Peyer's patch (tissue), 4 donors: ENCODE measurements around the gene OR52B4. TPM values are rescaled to one million over a fixed set of nuclear protein-coding genes. Genes with fewer than 3 reads are reported as not detected.
"Not testable (repeated sequence)": the region's sequence is repeated elsewhere in the genome, so short reads cannot be mapped to it uniquely, and the experiment has no call there.

Experiments
- DNase-seq, 3 donors: peaks; one replicate each; pipeline ENCODE4 v3.0.0-alpha.2; 2017 to 2019
- H3K27ac ChIP-seq, 4 donors: fragments of 200-600 bp; sonication (generic); one replicate each; pipeline ENCODE4 v1.5.1; 2016 to 2019
- H3K27me3 ChIP-seq, 2 donors: fragments of 200-600 bp; sonication (generic); one replicate each; pipeline ENCODE4 v1.5.1; 2019
- H3K36me3 ChIP-seq, 3 donors: fragments of 200-600 bp; sonication (generic); one replicate each; pipeline ENCODE4 v1.5.1; 2016 to 2019
- H3K4me1 ChIP-seq, 4 donors: fragments of 200-600 bp; sonication (generic); one replicate each; pipeline ENCODE4 v1.5.1; 2016 to 2019
- H3K4me3 ChIP-seq, 4 donors: fragments of 200-600 bp; sonication (generic); 1 replicate in 3 of 4; 2 replicates in 1 of 4; pipeline ENCODE4 v1.5.1; 2016 to 2019; ENCODE audit warnings: mild to moderate bottlenecking in 1 of 4
- H3K9me3 ChIP-seq, 4 donors: fragments of 200-600 bp; sonication (generic); one replicate each; pipeline ENCODE4 v1.5.1; 2016 to 2019; ENCODE audit warnings: mild to moderate bottlenecking in 1 of 4
- CTCF ChIP-seq, 6 experiments: fragments of 450-650 bp in 4 of 6; fragments of 200-600 bp in 2 of 6; sonication (generic) in 1 of 6; IDR thresholded peaks; one replicate each; pipeline ENCODE4 v1.5.1; 2017 to 2019; ENCODE audit warnings: antibody characterized with exemption in 6 of 6, mild to moderate bottlenecking in 3 of 6, moderate library complexity in 1 of 6
- POLR2A ChIP-seq, 2 donors: fragments of 450-650 bp; IDR thresholded peaks; one replicate each; pipeline ENCODE4 v1.5.1; 2017; ENCODE audit warnings: antibody characterized with exemption in 2 of 2, mild to moderate bottlenecking in 2 of 2, moderate library complexity in 2 of 2
- total RNA-seq, 4 donors: library from RNA; depleted of rRNA; stranded (reverse); fragments of >200 nt; gene quantifications; one replicate each; pipeline ENCODE4 v1.1.0, GENCODE V29; 2016

Gene OR52B4
- not detected for total RNA-seq

- Histone ChIP-seq H3K4me3 (no peak within 1 kb of the TSS), H3K36me3 (no peaks in the 10 kb centered on the region)
- no peak for TF ChIP-seq POLR2A (IDR thresholded peaks at IDR 0.05)
- TF ChIP-seq CTCF (IDR thresholded peaks at IDR 0.05): no peak
Measured at GRCh38 chr11:4368286-4368685, at the start of gene OR52B4. Gene OR52B4, minus strand, starts transcription at chr11:4368386. Its CDS starts 91 bp downstream, at chr11:4368295.

GRCh38 chr11:4416816-4417215 is 48.6 kb upstream of the OR52B4 start:
- Histone ChIP-seq H3K27ac (no peak overlapping the region), H3K4me3 (no peak overlapping the region), H3K4me1 (no peaks in the 10 kb centered on the region), H3K9me3 (no peaks in the 10 kb centered on the region), H3K36me3 (no peaks in the 10 kb centered on the region), H3K27me3 (no peaks in the 10 kb centered on the region)
- no peak for DNase-seq
- TF ChIP-seq POLR2A (IDR thresholded peaks at IDR 0.05) (no peak), CTCF (IDR thresholded peaks at IDR 0.05) (no peak)

More at GRCh38 chr11:4368286-4368685, at the start of gene OR52B4:
- no peaks in the 10 kb centered on the region for H3K9me3 ChIP-seq
- no peak for DNase-seq
- no peaks in the 10 kb centered on the region for H3K4me1 ChIP-seq
- no peaks in the 10 kb centered on the region for H3K27me3 ChIP-seq
- no peak within 1 kb of the TSS for H3K27ac ChIP-seq

- H3K27me3 ChIP-seq: no peaks in the 10 kb centered on the region
Measured at GRCh38 chr11:4416306-4416705, 48.1 kb upstream of the OR52B4 start.

GRCh38 chr11:4406206-4406605 is 38.0 kb upstream of the OR52B4 start:
- H3K4me1 ChIP-seq, H3K27me3 ChIP-seq, H3K36me3 ChIP-seq, H3K27ac ChIP-seq, DNase-seq, H3K9me3 ChIP-seq, H3K4me3 ChIP-seq: not testable (repeated sequence)

More at GRCh38 chr11:4416306-4416705, 48.1 kb upstream of the OR52B4 start:
- TF ChIP-seq POLR2A (IDR thresholded peaks at IDR 0.05): no peak
- TF ChIP-seq CTCF (IDR thresholded peaks at IDR 0.05): no peak
- Histone ChIP-seq H3K4me1 (no peaks in the 10 kb centered on the region), H3K4me3 (no peak overlapping the region), H3K27ac (no peak overlapping the region), H3K9me3 (no peaks in the 10 kb centered on the region), H3K36me3 (no peaks in the 10 kb centered on the region)
- no peak for DNase-seq

- TF ChIP-seq CTCF (IDR thresholded peaks at IDR 0.05): no peak
- TF ChIP-seq POLR2A (IDR thresholded peaks at IDR 0.05): no peak
- Histone ChIP-seq H3K4me1 (peaks cover 0 to 7% (median 2%) of the 10 kb centered on the region in 4 donors), H3K27ac (peak overlapping the region in 2 of 4 donors; percentile 79 to 90), H3K36me3 (peaks cover 0 to 17% (median 0%) of the 10 kb centered on the region in 3 donors), H3K27me3 (no peaks in the 10 kb centered on the region), H3K9me3 (no peaks in the 10 kb centered on the region), H3K4me3 (peak overlapping the region; percentile 70 to 100 (median 96))
- no peak for DNase-seq
Measured at GRCh38 chr11:4393858-4394223, 25.7 kb upstream of the OR52B4 start.

- Histone ChIP-seq H3K9me3 (no peaks in the 10 kb centered on the region), H3K36me3 (peaks cover 0 to 22% (median 0%) of the 10 kb centered on the region in 3 donors), H3K4me3 (peak within 1 kb of the TSS; percentile 70 to 100 (median 96)), H3K27ac (peak within 1 kb of the TSS; percentile 79 to 93 (median 89)), H3K4me1 (peaks cover 0 to 7% (median 2%) of the 10 kb centered on the region in 4 donors), H3K27me3 (no peaks in the 10 kb centered on the region)
- TF ChIP-seq CTCF (IDR thresholded peaks at IDR 0.05) (no peak), POLR2A (IDR thresholded peaks at IDR 0.05) (peak in 1 of 2 donors; percentile 75)
- DNase-seq: peak; percentile 82 to 94 (median 87)
Measured at GRCh38 chr11:4393209-4393857, 25.1 kb upstream of the OR52B4 start, which contains the start of gene TRIM21. Gene TRIM21, minus strand, starts transcription at chr11:4393702. Its CDS starts 3,293 bp downstream, at chr11:4390409.
